ENCODE measurements around the gene DUS3L.

DNA sequence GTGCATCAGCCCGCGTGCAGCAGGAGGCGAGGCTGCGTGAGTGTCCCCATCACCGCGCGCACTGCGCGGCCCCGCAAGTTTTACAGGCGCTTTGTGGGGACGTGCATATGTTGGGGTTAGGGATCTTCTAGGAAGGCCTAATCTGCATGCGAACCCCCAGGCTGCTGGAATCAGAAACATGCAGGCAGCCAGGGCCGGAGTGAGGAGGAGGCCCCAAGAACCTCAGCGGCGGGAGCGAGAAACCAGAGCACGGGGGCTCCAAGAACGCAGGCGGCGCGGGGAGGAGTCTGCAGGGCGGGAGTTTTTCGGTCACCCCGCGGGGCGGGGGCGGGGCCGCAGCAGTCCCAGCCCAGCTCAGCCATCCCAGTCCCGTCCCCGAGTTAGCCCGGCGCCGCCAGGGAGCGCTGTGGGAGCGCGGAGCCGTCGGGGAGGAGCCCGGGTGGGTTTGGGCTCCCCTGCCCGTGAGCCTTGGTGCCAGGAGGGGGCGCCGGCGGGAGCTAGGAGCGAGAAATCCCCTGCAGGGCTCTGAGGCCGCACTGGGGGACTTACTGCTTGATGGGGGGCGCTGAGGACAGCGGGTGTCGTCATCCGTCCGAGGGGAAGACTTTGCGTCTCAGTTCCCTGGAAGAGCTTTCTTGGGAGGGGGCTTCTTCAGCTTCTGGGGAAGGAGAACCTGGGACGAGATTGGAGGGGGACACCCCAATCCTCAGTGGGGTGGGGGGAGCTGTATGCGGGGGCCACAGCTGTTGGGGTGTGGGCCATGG, 13.0 kb upstream of the DUS3L start:
- TF ChIP-seq, protein P1, sequence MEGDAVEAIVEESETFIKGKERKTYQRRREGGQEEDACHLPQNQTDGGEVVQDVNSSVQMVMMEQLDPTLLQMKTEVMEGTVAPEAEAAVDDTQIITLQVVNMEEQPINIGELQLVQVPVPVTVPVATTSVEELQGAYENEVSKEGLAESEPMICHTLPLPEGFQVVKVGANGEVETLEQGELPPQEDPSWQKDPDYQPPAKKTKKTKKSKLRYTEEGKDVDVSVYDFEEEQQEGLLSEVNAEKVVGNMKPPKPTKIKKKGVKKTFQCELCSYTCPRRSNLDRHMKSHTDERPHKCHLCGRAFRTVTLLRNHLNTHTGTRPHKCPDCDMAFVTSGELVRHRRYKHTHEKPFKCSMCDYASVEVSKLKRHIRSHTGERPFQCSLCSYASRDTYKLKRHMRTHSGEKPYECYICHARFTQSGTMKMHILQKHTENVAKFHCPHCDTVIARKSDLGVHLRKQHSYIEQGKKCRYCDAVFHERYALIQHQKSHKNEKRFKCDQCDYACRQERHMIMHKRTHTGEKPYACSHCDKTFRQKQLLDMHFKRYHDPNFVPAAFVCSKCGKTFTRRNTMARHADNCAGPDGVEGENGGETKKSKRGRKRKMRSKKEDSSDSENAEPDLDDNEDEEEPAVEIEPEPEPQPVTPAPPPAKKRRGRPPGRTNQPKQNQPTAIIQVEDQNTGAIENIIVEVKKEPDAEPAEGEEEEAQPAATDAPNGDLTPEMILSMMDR (IDR thresholded peaks at IDR 0.05) = peak; percentile 85 to 98 (median 94)
- TF ChIP-seq EP300 (IDR thresholded peaks at IDR 0.05) = no peak
- no peak for TF ChIP-seq POLR2A (IDR thresholded peaks at IDR 0.05)
